ENCODE results near the gene CYB5D1.

Gene CYB5D1

DNA sequence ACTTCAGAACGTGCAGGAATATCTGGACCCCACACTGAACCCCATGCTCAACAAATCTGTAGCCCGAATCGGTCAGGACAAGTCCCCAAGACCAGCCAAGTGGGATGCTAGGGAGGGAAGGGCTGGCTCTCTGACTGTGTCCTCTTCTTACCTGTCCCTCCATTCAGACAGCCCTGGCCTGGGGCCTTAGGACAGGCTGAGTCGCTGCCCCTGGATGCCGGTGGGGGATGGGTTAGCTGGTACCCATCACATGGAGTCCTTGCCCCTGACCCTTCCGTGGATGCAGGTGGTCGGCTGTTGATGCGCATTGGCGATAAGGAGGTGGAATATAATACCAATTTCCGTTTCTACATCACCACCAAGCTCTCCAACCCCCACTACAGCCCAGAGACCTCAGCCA lies 39.8 kb upstream of the CYB5D1 start:
- TF ChIP-seq, protein P1, sequence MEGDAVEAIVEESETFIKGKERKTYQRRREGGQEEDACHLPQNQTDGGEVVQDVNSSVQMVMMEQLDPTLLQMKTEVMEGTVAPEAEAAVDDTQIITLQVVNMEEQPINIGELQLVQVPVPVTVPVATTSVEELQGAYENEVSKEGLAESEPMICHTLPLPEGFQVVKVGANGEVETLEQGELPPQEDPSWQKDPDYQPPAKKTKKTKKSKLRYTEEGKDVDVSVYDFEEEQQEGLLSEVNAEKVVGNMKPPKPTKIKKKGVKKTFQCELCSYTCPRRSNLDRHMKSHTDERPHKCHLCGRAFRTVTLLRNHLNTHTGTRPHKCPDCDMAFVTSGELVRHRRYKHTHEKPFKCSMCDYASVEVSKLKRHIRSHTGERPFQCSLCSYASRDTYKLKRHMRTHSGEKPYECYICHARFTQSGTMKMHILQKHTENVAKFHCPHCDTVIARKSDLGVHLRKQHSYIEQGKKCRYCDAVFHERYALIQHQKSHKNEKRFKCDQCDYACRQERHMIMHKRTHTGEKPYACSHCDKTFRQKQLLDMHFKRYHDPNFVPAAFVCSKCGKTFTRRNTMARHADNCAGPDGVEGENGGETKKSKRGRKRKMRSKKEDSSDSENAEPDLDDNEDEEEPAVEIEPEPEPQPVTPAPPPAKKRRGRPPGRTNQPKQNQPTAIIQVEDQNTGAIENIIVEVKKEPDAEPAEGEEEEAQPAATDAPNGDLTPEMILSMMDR (conservative IDR thresholded peaks at IDR 0.05; ENCODE audit: low read depth, low read length) = no peak
- no peak for DNase-seq (ENCODE audit: low read depth)
- no peak overlapping the region for H3K4me3 ChIP-seq (ENCODE audit: low read depth, low read length)

DNA sequence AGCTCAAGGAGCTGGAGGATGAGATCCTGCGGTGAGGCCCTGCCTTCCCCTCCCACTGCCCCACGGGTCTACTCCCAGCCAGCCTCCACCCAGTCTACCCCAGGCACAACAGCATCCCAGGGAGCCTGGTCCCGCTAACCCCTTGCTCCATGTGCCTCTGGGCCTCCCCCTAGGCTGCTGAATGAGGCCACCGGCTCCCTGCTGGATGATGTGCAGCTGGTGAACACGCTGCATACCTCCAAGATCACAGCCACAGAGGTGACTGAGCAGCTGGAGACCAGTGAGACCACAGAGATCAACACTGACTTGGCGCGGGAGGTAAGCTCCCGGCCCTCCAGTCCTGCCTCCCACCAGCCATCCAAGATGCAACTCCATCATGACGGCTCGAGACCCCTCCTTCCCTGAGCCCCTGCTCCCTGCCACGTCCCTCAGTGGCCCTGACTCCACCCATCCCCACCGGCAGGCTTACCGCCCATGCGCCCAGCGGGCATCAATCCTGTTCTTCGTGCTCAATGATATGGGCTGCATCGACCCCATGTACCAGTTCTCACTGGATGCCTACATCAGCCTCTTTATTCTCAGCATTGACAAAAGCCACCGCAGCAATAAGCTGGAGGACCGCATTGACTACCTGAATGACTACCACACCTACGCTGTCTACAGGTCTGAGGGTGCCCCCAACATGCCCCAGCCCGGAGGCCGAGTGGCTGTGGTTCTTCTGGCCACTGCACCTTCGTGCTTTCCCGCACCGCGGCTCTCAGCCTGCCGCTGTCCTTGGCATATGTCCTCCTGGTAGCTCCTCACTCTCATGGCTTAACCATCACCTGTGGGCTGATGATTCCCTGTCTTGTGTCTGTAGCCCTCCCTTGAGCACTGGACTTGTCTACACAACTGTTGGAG lies 38.8 kb upstream of the CYB5D1 start:
- peak; percentile 16 for DNase-seq (ENCODE audit: low read depth)
- TF ChIP-seq, protein P1 (conservative IDR thresholded peaks at IDR 0.05; ENCODE audit: low read depth, low read length) = no peak
- H3K4me3 ChIP-seq (ENCODE audit: low read depth, low read length) = no peak overlapping the region

DNA sequence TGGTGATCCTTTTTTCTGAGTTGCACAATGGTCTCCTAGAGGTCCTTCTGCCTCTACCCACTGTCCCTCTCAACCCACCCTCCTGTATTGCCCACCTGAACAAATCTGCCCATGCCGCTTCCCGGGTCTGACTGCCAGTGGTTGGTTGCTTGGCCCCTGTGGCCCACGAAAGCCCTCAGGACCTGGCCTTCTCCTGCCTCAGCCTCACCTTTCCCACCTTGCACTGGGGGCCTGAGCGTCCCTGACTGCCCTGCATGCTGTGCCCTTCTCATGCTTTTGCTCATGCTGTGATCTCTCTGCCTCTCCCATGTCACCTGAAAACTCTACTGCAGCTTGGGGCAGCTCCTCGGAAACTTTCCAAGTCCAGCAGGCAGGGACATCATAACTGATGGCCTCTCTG lies 37.6 kb upstream of the CYB5D1 start:
- TF ChIP-seq, protein P1 (conservative IDR thresholded peaks at IDR 0.05; ENCODE audit: low read depth, low read length) = no peak
- no peak for DNase-seq (ENCODE audit: low read depth)
- H3K4me3 ChIP-seq (ENCODE audit: low read depth, low read length) = no peak overlapping the region

DNA sequence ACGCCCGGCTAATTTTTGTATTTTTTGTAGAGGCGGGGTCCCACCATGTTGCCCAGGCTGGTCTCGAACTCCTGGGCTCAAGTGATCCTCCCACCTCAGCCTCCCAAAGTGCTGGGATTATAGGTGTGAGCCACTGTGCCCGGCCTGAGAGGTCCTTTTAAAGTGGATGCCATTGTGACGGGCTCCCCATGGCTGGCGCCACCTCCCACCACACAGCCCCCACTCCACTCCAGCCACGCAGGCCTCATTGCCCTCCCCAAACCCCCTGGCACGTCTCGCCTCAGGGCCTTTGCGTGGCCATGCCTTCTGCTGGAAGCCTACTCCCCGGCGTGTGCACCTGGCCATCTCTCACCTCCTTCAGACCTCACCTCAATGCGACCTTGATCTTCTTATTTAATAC lies 35.7 kb upstream of the CYB5D1 start:
- no peak overlapping the region for H3K4me3 ChIP-seq (ENCODE audit: low read depth, low read length)
- DNase-seq (ENCODE audit: low read depth) = no peak
- TF ChIP-seq, protein P1 (conservative IDR thresholded peaks at IDR 0.05; ENCODE audit: low read depth, low read length) = no peak

DNA sequence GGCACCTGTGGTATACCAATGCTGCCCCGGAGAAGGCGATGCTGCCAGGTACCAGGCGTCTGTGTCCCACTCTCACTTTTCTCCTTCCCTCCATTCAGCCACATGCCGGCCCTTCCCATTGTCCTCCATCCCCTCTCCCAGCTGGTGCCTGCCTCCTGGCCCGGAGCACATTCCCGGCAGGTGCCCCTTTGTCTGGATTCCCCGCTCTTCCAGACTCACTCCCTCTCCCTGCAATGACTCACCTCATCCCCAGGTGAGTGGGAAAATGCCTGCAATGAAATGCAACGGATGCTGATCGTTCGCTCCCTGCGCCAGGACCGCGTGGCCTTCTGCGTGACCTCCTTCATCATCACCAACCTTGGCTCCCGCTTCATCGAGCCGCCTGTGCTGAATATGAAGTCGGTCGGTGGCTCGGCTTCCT lies 34.2 kb upstream of the CYB5D1 start:
- TF ChIP-seq, protein P1 (conservative IDR thresholded peaks at IDR 0.05; ENCODE audit: low read depth, low read length) = no peak
- no peak overlapping the region for H3K4me3 ChIP-seq (ENCODE audit: low read depth, low read length)
- DNase-seq (ENCODE audit: low read depth) = no peak

DNA sequence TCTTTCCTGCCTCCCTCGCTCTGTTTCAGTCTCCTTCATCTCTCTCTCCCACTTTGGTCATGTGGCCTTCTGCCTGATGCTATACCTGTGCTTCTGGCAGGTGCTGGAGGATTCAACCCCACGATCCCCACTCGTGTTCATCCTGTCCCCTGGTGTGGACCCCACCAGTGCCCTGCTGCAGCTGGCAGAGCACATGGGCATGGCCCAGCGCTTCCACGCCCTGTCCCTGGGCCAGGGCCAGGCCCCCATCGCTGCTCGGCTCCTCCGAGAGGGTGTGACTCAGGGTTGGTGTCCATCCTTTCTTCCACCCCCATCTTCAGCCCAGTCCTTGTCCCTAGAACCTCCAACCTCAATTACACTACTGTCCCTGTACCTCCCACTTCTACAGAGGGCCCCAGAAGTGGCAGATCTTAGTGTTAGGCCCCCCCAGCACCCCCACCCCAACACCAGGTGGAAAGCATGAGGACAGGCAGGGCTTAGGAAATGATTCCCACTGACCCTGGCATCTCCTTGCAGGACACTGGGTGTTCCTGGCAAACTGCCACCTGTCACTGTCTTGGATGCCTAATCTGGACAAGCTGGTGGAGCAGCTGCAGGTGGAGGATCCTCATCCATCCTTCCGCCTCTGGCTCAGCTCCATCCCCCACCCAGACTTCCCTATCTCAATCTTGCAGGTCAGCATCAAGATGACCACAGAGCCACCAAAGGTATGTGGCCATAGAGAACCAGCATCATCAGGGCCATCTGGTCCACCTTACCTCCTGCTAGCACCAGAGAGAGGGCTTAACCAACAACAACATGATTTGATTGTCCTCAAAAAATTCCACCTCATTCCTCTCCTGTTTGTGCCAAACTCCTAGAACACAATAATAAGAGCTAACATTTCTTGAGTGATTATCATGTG lies 33.5 kb upstream of the CYB5D1 start:
- TF ChIP-seq, protein P1 (conservative IDR thresholded peaks at IDR 0.05; ENCODE audit: low read depth, low read length) = no peak
- DNase-seq (ENCODE audit: low read depth) = no peak
- H3K4me3 ChIP-seq (ENCODE audit: low read depth, low read length) = no peak overlapping the region
